ENCODE measurements around the gene RAB9B. TPM values are rescaled to one million over a fixed set of nuclear protein-coding genes. Genes with fewer than 3 reads are reported as not detected.
"Not testable (repeated sequence)": the region's sequence is repeated elsewhere in the genome, so short reads cannot be mapped to it uniquely, and the experiment has no call there.

RAB9B gene
- polyA plus RNA-seq, 4 donors, result 2.4 to 2.9 (median 2.6) TPM

GRCh38 chrX:103817101-103817500, 15.0 kb downstream of the RAB9B start:
- not testable (repeated sequence) for DNase-seq (ENCODE audit: low read depth in 4 of 4, low spot score in 2 of 4)

- no peak for DNase-seq (ENCODE audit: low read depth in 4 of 4, low spot score in 2 of 4)
Observed at GRCh38 chrX:103811858-103812257, 20.2 kb downstream of the RAB9B start.

GRCh38 chrX:103806862-103807474, 25.1 kb downstream of the RAB9B start:
- no peak for DNase-seq (ENCODE audit: low read depth in 4 of 4, low spot score in 2 of 4)

GRCh38 chrX:103805860-103806259, 26.2 kb downstream of the RAB9B start:
- DNase-seq (ENCODE audit: low read depth in 4 of 4, low spot score in 2 of 4), result no peak

- no peak for DNase-seq (ENCODE audit: low read depth in 4 of 4, low spot score in 2 of 4)
Observed at GRCh38 chrX:103800318-103800717, 31.7 kb downstream of the RAB9B start.

GRCh38 chrX:103797691-103798090, 34.4 kb downstream of the RAB9B start:
- DNase-seq (ENCODE audit: low read depth in 4 of 4, low spot score in 2 of 4), result no peak

GRCh38 chrX:103794119-103794518, 37.9 kb downstream of the RAB9B start:
- DNase-seq (ENCODE audit: low read depth in 4 of 4, low spot score in 2 of 4), result no peak

GRCh38 chrX:103793545-103793940, 38.5 kb downstream of the RAB9B start:
- DNase-seq (ENCODE audit: low read depth in 4 of 4, low spot score in 2 of 4), result no peak

- no peak for DNase-seq (ENCODE audit: low read depth in 4 of 4, low spot score in 2 of 4)
Observed at GRCh38 chrX:103792916-103793544, 39.0 kb downstream of the RAB9B start.

GRCh38 chrX:103791826-103792485, 40.1 kb downstream of the RAB9B start:
- no peak for DNase-seq (ENCODE audit: low read depth in 4 of 4, low spot score in 2 of 4)

GRCh38 chrX:103791228-103791627, 40.8 kb downstream of the RAB9B start:
- no peak for DNase-seq (ENCODE audit: low read depth in 4 of 4, low spot score in 2 of 4)

GRCh38 chrX:103789004-103789403, 43.1 kb downstream of the RAB9B start:
- no peak for DNase-seq (ENCODE audit: low read depth in 4 of 4, low spot score in 2 of 4)

GRCh38 chrX:103783971-103784370, 48.1 kb downstream of the RAB9B start:
- DNase-seq (ENCODE audit: low read depth in 4 of 4, low spot score in 2 of 4), result no peak

GRCh38 chrX:103783196-103783595, 48.9 kb downstream of the RAB9B start:
- no peak for DNase-seq (ENCODE audit: low read depth in 4 of 4, low spot score in 2 of 4)

GRCh38 chrX:103782640-103783039, 49.4 kb downstream of the RAB9B start:
- no peak for DNase-seq (ENCODE audit: low read depth in 4 of 4, low spot score in 2 of 4)

- DNase-seq (ENCODE audit: low read depth in 4 of 4, low spot score in 2 of 4), result no peak
Observed at GRCh38 chrX:103781706-103782105, 50.4 kb downstream of the RAB9B start.

- no peak for DNase-seq (ENCODE audit: low read depth in 4 of 4, low spot score in 2 of 4)
Observed at GRCh38 chrX:103781062-103781402, 51.0 kb downstream of the RAB9B start.

- no peak for DNase-seq (ENCODE audit: low read depth in 4 of 4, low spot score in 2 of 4)
Observed at GRCh38 chrX:103780336-103781061, 51.6 kb downstream of the RAB9B start.

GRCh38 chrX:103779141-103779789, 52.8 kb downstream of the RAB9B start:
- no peak for DNase-seq (ENCODE audit: low read depth in 4 of 4, low spot score in 2 of 4)

- DNase-seq (ENCODE audit: low read depth in 4 of 4, low spot score in 2 of 4), result no peak
Observed at GRCh38 chrX:103776546-103776945, 55.5 kb downstream of the RAB9B start, which contains the start of gene PLP1. TSS of gene PLP1 (plus strand) at chrX:103776840. CDS start at chrX:103776996, 156 bp downstream.
